GM19238 (cell line): ENCODE data around the gene IL17RE.
"Not testable (repeated sequence)": the region's sequence is repeated elsewhere in the genome, so short reads cannot be mapped to it uniquely, and the experiment has no call there.

ENCODE experiments used
- DNase-seq: peaks from one replicate; pipeline ENCODE4 v3.0.0; 2011; ENCODE audit warnings: low spot score; ENCODE audit not compliant: insufficient read length

Gene IL17RE

DNA sequence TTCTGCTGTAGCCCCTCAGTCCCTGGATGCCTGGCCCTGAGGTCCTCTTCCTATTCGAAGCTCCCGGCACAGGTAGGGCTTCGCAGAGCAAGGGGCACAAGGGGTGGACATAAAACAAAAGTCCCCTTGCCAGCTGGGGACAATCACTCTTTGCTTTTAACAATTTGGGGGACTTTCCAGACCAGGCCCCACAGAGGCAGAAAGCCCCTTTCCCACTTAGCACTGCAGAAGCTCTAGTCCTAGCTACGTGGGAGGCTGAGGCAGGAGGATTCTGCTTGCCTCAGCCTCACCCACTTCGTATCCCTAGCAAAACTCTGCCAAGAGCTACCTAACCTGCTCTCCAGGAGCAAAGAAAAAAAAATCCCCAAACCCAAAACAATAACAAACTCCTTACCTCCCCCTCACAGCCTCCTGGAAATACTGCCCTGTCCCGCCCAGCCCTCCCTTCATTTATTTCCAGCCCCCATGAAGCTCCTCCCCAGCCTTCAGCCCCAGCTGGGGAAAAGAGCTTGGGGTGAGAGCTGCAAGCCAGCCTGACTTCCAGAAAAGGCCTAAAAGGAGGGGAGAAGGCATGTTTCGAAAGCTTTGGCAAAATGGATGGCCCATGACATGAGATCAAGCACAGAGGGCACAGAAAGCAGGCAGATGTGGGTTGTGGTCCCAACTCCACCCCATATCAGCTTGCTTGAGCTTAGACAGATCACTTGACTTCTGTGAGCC is 22.7 kb upstream of the IL17RE start, which contains the start of gene CIDEC:
TSS of gene CIDEC (minus strand) at position 424 of the 720 bp plus-strand sequence. CDS start 1,767 bp downstream, outside the sequence.
- DNase-seq = no peak

- no peak for DNase-seq
These were observed 21.2 kb upstream of the IL17RE start for GRCh38 chr3:9881441-9881840.

DNA sequence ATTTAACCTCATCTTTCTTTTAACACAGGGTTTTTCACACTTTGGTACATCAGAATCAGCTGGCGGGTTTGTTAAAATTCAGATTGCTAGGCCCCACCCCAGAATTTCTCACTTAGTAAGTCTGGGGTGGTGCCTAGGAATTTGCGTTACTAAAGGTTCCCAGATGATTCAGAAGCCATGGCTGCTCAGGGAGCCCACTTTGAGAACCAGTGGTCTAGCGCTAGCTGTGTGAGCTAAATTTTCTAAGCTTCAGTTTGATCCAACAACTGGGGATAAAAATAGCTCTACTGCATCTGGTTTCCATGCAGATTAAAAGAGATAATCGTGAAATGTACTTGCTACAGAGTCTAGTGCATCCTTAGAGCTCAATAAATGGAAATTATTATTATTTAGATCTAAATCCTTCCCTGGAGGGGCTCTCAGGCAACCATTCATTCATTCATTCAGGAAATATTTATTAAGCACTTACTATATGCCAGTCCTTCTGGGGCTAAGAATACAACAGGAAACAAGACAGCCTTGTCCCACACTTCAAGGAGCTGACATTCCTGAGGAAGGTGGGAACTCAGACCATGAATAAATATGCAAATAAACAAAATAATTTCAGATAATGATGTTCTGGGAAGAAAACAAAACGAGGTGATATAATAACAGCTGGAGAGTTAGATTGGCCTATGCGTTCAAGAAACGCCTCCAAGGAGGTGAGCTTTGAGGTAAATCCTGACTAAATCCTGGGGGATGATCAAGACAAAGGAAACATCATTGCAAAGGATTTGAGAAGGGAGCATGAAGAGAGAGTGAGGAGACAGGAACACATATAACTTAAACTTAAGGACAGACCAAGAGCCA is 18.7 kb upstream of the IL17RE start:
- no peak for DNase-seq

- DNase-seq = no peak
These were observed 18.0 kb upstream of the IL17RE start for GRCh38 chr3:9884555-9885165.

DNA sequence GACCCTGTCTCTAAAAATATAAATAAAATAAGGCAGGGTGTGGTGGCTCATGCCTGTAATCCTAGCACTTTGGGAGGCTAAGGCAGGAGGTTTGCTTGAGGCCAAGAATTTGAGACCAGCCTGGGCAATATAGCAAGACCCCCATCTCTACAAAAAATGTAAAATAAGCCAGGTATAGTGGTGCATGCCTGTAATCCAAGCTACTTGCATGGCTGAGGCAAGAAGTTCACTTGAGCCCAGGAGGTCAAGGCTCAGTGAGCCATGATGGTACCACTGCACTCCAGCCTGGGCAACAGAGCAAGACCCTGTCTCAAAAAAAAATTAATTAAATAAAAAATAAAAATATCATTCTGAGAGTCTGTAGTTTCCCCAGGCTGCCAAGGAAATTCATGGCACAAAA is 16.3 kb upstream of the IL17RE start:
- no peak for DNase-seq

DNA sequence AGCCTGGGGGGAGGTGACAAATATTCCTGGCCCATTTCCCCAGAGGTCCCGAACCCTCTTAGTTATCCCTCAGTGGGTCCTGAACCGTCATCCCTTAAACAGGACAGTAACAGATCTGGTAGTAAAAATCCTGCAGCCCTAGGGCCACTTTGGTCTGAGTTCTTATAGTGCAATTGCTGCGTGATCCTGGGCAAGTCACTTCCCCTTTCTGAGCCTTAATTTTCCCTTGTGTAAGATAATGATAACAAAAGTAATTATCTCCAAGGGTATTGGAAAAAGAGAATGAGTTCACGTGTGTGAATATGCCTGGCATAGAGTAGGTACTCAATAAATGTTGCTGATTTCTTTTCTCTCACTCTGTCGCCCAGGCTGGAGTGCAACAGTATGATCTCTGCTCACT is 15.2 kb upstream of the IL17RE start:
- DNase-seq = no peak

- DNase-seq = no peak
These were observed 14.1 kb upstream of the IL17RE start for GRCh38 chr3:9888540-9888939.

GRCh38 chr3:9889405-9889804 is 13.2 kb upstream of the IL17RE start:
- no peak for DNase-seq

- peak; percentile 88 for DNase-seq
These were observed 12.2 kb upstream of the IL17RE start, which contains the start of gene JAGN1 for GRCh38 chr3:9890249-9891071. Gene JAGN1, plus strand, starts transcription at chr3:9890610. Its CDS starts 113 bp downstream, at chr3:9890723.

- DNase-seq = no peak
These were observed 11.5 kb upstream of the IL17RE start for GRCh38 chr3:9891072-9891622.

DNA sequence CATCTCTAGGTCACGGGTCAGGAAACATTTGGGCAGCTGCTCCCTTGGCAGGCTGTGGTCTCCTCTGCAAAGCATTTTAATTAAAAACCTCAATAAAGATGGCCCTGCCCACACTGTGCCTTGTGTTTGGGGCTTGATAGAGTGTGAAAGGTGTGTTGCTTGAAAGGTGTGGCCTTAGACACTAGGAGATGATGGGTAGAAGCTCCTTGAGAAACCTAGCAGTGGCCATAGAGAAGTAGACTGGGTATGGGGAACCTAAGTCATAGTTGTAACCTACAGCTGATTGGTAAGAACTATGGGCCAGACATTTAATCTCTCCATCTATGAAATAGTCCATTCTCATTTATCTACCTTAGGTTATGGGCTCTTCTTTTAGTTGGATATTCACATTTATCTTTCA is 8.9 kb upstream of the IL17RE start:
- no peak for DNase-seq

DNA sequence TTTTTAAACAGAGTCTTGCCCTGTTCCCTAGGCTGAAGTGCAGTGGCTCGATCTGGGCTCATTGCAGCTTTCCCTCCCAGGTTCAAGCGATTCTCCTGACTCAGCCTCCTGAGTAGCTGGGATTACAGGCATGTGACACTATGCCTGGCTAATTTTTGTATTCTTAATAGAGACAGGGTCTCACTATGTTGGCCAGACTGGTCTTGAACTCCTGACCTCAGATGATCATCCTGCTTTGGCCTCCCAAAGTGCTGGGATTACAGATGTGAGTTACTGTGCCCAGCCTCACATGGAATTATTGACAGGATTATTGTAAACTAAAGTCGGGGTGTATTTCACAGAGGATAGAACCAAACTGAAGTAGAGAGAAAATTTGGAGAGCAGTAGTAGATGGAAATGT is 6.9 kb upstream of the IL17RE start:
- not testable (repeated sequence) for DNase-seq

DNA sequence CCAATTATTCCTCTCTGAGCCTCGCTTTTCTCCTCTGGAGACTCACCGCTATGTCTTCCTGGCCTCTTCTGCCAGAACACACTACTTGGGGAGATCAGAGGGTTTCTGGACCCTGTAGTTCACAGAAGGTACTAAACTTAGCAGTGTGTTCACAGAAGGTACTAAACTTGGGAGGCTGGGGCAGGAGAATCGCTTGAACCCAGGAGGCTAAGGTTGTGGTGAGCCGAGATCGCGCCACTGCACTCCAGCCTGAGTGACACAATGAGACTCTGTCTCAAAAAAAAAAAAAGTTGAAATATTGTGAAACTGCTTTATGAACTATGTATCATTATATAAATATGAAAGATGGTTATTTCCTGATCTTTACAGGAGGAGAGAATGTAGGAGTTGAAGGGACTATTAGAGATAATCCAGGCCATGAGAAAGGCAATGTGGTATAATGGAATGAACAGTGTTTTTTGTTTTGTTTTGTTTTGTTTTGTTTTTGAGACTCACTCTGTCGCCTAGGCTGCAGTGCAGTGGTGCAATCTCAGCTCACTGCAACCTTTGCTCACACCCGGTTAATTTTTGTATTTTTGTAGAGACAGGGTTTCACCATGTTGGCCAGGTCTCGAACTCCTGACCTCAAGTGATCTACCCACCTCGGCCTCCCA is 5.8 kb upstream of the IL17RE start:
- not testable (repeated sequence) for DNase-seq

DNA sequence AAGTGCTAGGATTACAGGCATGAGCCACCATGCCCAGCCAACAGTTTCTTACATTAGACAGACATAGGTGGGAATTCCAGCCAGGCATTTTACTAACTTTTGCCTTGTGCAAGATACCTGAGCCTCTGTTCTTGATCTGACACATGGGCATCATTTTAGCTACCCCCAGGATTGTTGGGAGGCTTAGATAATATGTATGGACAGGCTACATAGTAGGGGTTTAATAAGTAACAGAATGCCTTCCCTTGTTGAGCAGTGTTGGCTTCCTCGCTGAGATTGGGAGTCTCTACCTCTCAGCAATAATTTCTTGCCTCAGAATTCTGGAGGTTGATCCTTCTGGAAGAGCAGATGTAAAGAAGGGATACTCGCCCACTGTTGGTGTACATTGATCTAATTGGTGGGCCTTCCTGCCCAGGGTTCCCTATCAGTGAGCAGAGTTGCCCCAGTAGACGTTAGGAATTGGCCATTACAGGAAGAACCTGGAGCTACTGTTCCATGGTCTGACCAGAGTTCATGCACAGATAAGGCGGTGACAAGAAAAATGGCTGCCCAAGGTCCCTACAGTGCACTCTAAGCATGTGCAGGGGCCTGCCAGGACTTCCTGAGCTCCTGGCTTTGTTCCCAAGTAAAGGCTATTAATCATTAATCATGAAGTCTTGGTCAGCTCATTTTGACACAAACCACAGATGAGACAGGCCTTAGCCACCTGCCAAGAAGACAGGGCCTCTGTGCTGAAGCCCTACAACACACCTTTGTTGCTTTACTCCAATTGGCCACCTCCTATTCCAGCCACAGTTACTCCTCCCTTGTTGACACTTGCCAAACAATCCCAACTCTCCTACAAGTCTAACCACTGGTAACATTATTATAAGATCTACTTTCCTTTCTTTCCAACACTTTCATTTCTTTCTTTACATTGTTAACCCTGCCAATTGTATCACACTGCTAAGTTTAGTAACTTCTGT is 5.0 kb upstream of the IL17RE start:
- DNase-seq = no peak

- DNase-seq = no peak
These were observed 4.0 kb upstream of the IL17RE start for GRCh38 chr3:9898467-9899241.

GRCh38 chr3:9899289-9899791 is 3.3 kb upstream of the IL17RE start:
- DNase-seq = no peak

DNA sequence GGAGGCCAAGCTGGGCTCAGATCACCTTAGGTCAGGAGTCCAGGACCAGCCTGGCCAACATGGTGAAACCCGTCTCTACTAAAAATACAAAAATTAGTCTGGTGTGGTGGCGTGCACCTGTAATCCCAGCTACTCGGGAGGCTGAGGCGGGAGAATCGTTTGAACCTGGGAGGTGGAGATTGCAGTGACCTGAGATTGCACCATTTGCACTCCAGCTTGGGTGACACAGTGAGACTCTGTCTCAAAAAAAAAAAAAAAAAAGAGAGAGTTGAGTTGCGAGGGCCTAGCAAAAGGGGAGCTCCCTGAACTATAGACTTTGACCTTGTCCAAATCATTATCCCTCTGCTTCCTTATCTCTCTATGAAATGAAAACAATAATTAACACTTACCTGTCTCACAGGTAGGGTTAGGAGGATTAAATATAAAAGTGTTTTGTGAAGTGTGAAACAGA is 1.7 kb upstream of the IL17RE start:
- DNase-seq = not testable (repeated sequence)

GRCh38 chr3:9901967-9902366 is 681 bp upstream of the IL17RE start:
- no peak for DNase-seq
